CMK (cell line): ENCODE results near the gene MED8.

ENCODE experiments used
- DNase-seq: peaks from one replicate; pipeline ENCODE4 v3.0.0-alpha.2; 2010; ENCODE audit warnings: low read depth

MED8 gene

GRCh38 chr1:43334453-43335205, 55.0 kb downstream of the MED8 start:
- peak; percentile 34 for DNase-seq
